A673 (cell line): ENCODE results near the gene PGM2L1. TPM values are rescaled to one million over a fixed set of nuclear protein-coding genes. Genes with fewer than 3 reads are reported as not detected.

Experiments used
- BruUV-seq: library from RNA; stranded (reverse); fragments of 400-500 nt; replicated peaks from 2 replicates; lab custom pipeline; 2021; lab: Mats Ljungman, UMichigan
- CTCF ChIA-PET: fragments of 300-600 bp; sonication (Branson Sonifier 250); formaldehyde crosslinking; loops from one replicate; lab custom pipeline; 2022; ENCODE audit warnings: antibody characterized with exemption; lab: Charles Lee
- POLR2A ChIA-PET: fragments of 300-600 bp; sonication (Branson Sonifier 250); formaldehyde crosslinking; loops from one replicate; lab custom pipeline; 2022; ENCODE audit warnings: antibody characterized with exemption; ENCODE audit not compliant: low non-redundant PET; lab: Charles Lee
- DNase-seq: peaks from one replicate; pipeline ENCODE4 v3.0.0-alpha.2; 2015; ENCODE audit warnings: low spot score
- H3K27ac ChIP-seq: fragments of 200-600 bp; sonication (generic); 2 replicates; pipeline ENCODE4 v1.5.1; 2016; ENCODE audit warnings: mixed run types, low read depth, mild to moderate bottlenecking, mixed read lengths, antibody characterized with exemption, low read length; ENCODE audit not compliant: poor library complexity, severe bottlenecking
- H3K27me3 ChIP-seq: fragments of 200-600 bp; sonication (generic); replicated peaks from 2 replicates; pipeline ENCODE4 v1.6.1; 2017; ENCODE audit warnings: mixed run types, low read depth, mild to moderate bottlenecking, mixed read lengths, antibody characterized with exemption, low read length; ENCODE audit not compliant: insufficient read depth, poor library complexity
- H3K36me3 ChIP-seq: fragments of 200-600 bp; sonication (generic); 2 replicates; pipeline ENCODE4 v1.6.1; 2016; ENCODE audit warnings: mixed run types, mild to moderate bottlenecking, mixed read lengths, antibody characterized with exemption, low read length; ENCODE audit not compliant: insufficient read depth, poor library complexity, severe bottlenecking
- H3K4me1 ChIP-seq: fragments of 200-600 bp; sonication (generic); 2 replicates; pipeline ENCODE4 v1.6.1; 2017; ENCODE audit warnings: mixed run types, mild to moderate bottlenecking, mixed read lengths, antibody characterized with exemption, low read length; ENCODE audit not compliant: insufficient read depth, poor library complexity, severe bottlenecking
- H3K4me3 ChIP-seq: fragments of 200-600 bp; sonication (generic); 2 replicates; pipeline ENCODE4 v1.5.1; 2016; ENCODE audit warnings: low read depth, mixed run types, mild to moderate bottlenecking, mixed read lengths, low read length; ENCODE audit not compliant: poor library complexity, severe bottlenecking
- H3K9me3 ChIP-seq: fragments of 200-600 bp; sonication (generic); 2 replicates; pipeline ENCODE4 v1.6.1; 2016; ENCODE audit warnings: mixed run types, low read depth, mild to moderate bottlenecking, mixed read lengths, antibody characterized with exemption, low read length; ENCODE audit not compliant: poor library complexity, severe bottlenecking
- EZH2 ChIP-seq: fragments of 200-600 bp; sonication (generic); IDR thresholded peaks from 2 replicates; pipeline ENCODE4 v1.6.1; 2017; ENCODE audit warnings: borderline replicate concordance, low read depth, mild to moderate bottlenecking, mixed read lengths, antibody characterized with exemption, low read length; ENCODE audit not compliant: poor library complexity, severe bottlenecking
- intact Hi-C: fragments of 100-400 bp; cut with micrococcal nuclease; formaldehyde crosslinking; loops from one replicate; pipeline ENCODE4 v1.10.0; 2022; ENCODE audit not compliant: unreplicated experiment
- total RNA-seq: library from RNA; stranded (reverse); gene quantifications from 2 replicates; pipeline ENCODE4 v1.2.3, GENCODE V29; 2021
- TF ChIP-seq, protein P1 (sequence below): fragments of 300-800, 200-600 bp; sonication (generic); conservative IDR thresholded peaks from 2 replicates; pipeline ENCODE4 v1.5.1; 2017; ENCODE audit warnings: low read depth, mild to moderate bottlenecking, antibody characterized with exemption, low read length, moderate library complexity, mixed read lengths

The PGM2L1 gene
- total RNA-seq, 1 experiment from 2014 or later = 18.2 TPM

DNA sequence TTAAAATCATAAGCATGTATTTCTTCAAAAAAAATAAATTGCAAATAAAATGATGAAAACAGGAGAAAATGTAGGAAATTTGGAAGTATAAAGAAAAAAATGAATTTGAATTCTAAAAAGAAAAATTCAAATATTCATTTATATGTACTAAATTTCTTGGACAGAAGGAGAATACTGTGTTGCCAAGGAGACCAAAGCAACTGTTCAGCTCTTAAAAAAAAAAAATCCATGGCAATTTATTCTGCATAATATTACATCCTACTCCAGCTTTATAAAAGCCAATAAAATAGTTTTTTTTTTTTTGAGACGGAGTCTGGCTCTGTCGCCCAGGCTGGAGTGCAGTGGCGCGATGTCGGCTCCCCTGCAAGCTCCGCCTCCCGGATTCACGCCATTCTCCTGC lies 6.0 kb downstream of the PGM2L1 start:
- intact Hi-C loops = no loop called here
- CTCF ChIA-PET = no interaction called here
- H3K4me1 ChIP-seq = peaks cover 12% of the 10 kb centered on the region
- no peak for DNase-seq
- H3K36me3 ChIP-seq = no peaks in the 10 kb centered on the region
- H3K4me3 ChIP-seq = no peak overlapping the region
- H3K27ac ChIP-seq = no peak overlapping the region
- TF ChIP-seq EZH2 = no peak
- TF ChIP-seq, protein P1, sequence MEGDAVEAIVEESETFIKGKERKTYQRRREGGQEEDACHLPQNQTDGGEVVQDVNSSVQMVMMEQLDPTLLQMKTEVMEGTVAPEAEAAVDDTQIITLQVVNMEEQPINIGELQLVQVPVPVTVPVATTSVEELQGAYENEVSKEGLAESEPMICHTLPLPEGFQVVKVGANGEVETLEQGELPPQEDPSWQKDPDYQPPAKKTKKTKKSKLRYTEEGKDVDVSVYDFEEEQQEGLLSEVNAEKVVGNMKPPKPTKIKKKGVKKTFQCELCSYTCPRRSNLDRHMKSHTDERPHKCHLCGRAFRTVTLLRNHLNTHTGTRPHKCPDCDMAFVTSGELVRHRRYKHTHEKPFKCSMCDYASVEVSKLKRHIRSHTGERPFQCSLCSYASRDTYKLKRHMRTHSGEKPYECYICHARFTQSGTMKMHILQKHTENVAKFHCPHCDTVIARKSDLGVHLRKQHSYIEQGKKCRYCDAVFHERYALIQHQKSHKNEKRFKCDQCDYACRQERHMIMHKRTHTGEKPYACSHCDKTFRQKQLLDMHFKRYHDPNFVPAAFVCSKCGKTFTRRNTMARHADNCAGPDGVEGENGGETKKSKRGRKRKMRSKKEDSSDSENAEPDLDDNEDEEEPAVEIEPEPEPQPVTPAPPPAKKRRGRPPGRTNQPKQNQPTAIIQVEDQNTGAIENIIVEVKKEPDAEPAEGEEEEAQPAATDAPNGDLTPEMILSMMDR = no peak
- POLR2A ChIA-PET = no interaction called here
- H3K27me3 ChIP-seq = no peaks in the 10 kb centered on the region
- H3K9me3 ChIP-seq = no peaks in the 10 kb centered on the region
- no TSS peak for BruUV-seq

DNA sequence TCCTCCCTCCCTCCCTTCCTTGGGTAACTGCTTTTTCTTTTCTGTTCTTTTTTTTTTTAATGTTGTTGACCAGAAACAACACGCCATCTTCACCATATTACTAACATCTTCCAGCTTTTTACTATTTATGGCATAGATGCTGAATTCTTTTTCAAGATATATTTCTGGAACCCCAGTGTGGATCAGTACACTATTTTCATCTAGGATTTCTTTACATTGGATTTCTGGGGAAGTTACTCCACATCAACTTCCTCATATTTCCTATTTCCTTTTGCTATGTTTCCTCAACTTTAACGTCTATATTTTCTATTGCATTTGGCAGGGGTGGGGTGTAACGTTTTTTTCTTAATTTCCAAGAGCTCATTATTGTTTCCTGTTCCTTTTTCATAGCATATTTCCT lies 7.0 kb downstream of the PGM2L1 start:
- Histone ChIP-seq H3K27me3 (no peaks in the 10 kb centered on the region), H3K4me1 (peaks cover 12% of the 10 kb centered on the region), H3K4me3 (no peak overlapping the region), H3K27ac (no peak overlapping the region), H3K9me3 (no peaks in the 10 kb centered on the region), H3K36me3 (no peaks in the 10 kb centered on the region)
- no peak for TF ChIP-seq EZH2
- TF ChIP-seq, protein P1 = no peak
- BruUV-seq = no TSS peak
- ChIA-PET POLR2A (no interaction called here), CTCF (interaction anchor here (0.6 to 1.0 kb wide), 2 partner anchors 58 to 535 kb away, joined by 4 to 6 read pairs; no protein-coding TSS in a partner anchor)
- intact Hi-C loops = no loop called here
- DNase-seq = no peak

DNA sequence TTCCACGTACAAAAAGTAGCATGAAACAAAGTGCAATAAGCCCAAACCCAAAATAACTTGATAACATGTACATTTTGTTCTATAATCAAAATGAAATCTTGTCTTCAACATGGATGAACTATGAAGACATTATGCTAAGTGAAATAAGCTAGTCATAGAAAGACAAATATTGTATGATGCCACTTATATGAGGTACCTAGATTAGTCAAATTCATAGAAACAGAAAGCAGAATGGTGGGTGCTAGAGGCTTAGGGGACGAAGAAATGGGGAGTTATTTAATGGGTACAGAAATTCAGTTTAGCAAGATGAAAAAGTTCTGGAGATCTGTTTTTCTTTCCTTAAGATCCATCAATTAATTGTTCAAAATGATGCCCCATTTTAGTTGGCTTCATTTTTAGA lies 7.5 kb downstream of the PGM2L1 start:
- Histone ChIP-seq H3K36me3 (no peaks in the 10 kb centered on the region), H3K9me3 (no peaks in the 10 kb centered on the region), H3K4me3 (no peak overlapping the region), H3K27me3 (no peaks in the 10 kb centered on the region), H3K27ac (no peak overlapping the region), H3K4me1 (peaks cover 12% of the 10 kb centered on the region)
- no peak for DNase-seq
- TF ChIP-seq, protein P1 = no peak
- no peak for TF ChIP-seq EZH2
- intact Hi-C loops = no loop called here
- POLR2A ChIA-PET = no interaction called here
- CTCF ChIA-PET = interaction anchor here (0.7 to 1.0 kb wide), 2 partner anchors 59 to 187 kb away, joined by 4 to 5 read pairs; no protein-coding TSS in a partner anchor
- BruUV-seq = no TSS peak
